ENCODE data around the gene ZNF385D. TPM values are rescaled to one million over a fixed set of nuclear protein-coding genes. Genes with fewer than 3 reads are reported as not detected.

ZNF385D gene
- total RNA-seq, 2 donors from 2014 or later: not detected

DNA sequence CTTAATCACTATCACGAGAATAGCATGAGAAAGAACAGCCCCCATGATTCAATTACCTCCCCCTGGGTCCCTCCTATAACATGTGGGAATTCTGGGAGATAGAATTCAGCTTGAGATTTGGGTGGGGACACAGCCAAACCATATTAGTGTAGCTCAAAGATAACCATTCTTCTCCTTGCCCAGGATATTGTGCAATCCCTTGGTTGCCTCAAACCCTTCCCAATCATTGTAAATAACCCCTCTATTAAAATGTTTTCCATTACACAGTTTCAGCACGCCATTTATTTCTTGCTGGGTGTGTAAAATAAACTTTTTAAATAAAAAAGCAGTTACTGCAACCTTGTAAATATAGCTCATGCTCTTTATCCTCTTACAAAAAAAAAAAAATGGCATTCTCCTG is 47.7 kb downstream of the ZNF385D start:
- DNase-seq (no peak), ATAC-seq (replicated peaks in 1 of 2) (no peak)
- H3K27me3 Mint-ChIP-seq (ENCODE audit: low read depth): no peaks in the 10 kb centered on the region
- H3K9me3 Mint-ChIP-seq: peaks cover 5 to 11% of the 10 kb centered on the region in 2 donors
- no peak overlapping the region for H3K4me3 Mint-ChIP-seq
- no peaks in the 10 kb centered on the region for H3K36me3 Mint-ChIP-seq (ENCODE audit: insufficient read depth in 2 of 2)
- H3K4me1 Mint-ChIP-seq (ENCODE audit: low read depth): no peaks in the 10 kb centered on the region
- no peak overlapping the region for H3K27ac Mint-ChIP-seq

DNA sequence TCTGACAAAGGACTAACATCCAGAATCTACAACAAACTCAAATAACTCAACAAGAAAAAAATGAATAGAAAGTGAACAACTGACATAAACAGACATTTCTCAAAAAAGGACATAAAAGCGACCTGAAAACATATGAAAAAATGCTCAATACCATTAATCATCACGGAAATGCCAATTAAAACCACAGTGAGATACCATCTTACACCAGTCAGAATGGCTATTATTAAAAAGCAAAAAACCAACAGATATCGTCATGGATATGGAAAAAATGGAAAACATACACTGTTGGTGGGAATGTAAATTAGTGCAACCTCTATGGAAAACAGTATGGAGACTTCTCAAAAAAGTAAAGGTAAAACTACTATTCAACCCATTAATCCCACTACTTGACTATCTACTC is 53.3 kb downstream of the ZNF385D start:
- Mint-ChIP-seq H3K27me3 (ENCODE audit: low read depth) (no peaks in the 10 kb centered on the region), H3K27ac (no peak overlapping the region), H3K4me3 (no peak overlapping the region), H3K36me3 (ENCODE audit: insufficient read depth in 2 of 2) (no peaks in the 10 kb centered on the region), H3K4me1 (ENCODE audit: low read depth) (no peaks in the 10 kb centered on the region), H3K9me3 (peaks cover 4 to 5% of the 10 kb centered on the region in 2 donors)
- DNase-seq (no peak), ATAC-seq (replicated peaks in 1 of 2) (no peak)

DNA sequence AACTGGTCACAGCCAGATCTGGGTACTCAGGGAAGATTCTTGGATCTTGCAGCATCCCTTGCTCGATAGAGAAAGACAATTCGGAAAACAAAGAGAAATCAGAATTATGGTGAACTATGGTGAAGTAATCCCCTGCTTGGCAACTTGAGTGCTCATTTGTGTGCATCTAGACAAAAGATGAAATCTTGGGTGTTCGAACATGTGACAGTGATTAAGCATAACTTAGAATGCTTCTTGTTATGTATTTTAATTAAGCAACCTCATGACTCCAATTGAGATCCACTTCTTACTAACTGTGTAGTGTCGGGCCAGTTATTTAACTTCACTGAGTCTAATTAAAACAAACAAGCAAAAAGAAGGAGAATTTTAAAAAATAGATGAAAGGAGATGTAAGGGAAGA is 56.5 kb downstream of the ZNF385D start:
- H3K9me3 Mint-ChIP-seq: peaks cover 9 to 16% of the 10 kb centered on the region in 2 donors

DNA sequence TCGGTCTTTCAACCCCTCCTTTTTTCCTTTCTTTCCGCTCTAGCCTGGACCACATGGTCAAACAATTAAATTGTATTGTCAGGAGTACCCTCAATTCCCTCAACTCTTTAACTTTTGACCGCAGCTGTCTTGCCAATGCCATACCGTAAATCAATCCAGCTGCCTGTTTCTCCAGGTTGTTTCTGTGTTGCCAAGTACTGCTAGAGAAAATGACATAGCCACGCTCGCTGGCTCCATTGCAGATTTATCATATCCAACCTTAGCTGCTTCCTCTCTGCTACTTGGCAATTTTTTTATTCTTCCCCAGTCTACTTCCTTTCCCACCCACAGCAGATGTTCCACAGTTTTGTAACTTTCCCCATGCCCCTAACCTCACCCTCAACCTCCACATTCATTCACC is 60.0 kb downstream of the ZNF385D start:
- no peak overlapping the region for H3K4me3 Mint-ChIP-seq

More for the DNA sequence above, 56.5 kb downstream of the ZNF385D start:
- ATAC-seq (replicated peaks in 1 of 2) (no peak), DNase-seq (no peak)
- H3K36me3 Mint-ChIP-seq (ENCODE audit: insufficient read depth in 2 of 2): peaks cover 0 to 2% of the 10 kb centered on the region in 2 donors
- no peaks in the 10 kb centered on the region for H3K4me1 Mint-ChIP-seq (ENCODE audit: low read depth)
- H3K4me3 Mint-ChIP-seq: no peak overlapping the region
- no peak overlapping the region for H3K27ac Mint-ChIP-seq
- no peaks in the 10 kb centered on the region for H3K27me3 Mint-ChIP-seq (ENCODE audit: low read depth)

DNA sequence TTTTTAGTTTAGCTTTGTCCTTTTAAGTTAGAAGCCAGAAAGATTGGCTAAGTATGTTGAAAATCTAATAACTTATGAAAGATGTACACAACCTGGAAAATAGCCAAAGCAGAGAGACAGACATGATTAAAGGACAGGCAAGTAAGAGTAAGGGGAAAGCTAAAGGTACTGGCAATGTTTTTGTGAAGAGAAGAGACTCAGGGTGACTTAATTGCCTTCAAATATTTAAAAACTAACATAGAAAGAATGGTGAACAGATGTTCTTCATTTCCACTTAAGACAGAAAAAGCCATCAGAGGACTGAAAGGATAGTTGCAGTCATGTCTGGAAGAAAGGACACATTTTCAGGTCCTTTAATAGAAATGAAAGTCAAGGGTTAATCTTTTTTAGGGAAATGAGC is 68.8 kb downstream of the ZNF385D start:
- Mint-ChIP-seq H3K27ac (no peak overlapping the region), H3K4me1 (ENCODE audit: low read depth) (no peaks in the 10 kb centered on the region), H3K4me3 (no peak overlapping the region), H3K27me3 (ENCODE audit: low read depth) (no peaks in the 10 kb centered on the region), H3K9me3 (peaks cover 4 to 5% of the 10 kb centered on the region in 2 donors), H3K36me3 (ENCODE audit: insufficient read depth in 2 of 2) (no peaks in the 10 kb centered on the region)
- ATAC-seq (replicated peaks in 1 of 2) (no peak), DNase-seq (no peak)

More for the DNA sequence above, 60.0 kb downstream of the ZNF385D start:
- Mint-ChIP-seq H3K36me3 (ENCODE audit: insufficient read depth in 2 of 2) (peaks cover 0 to 2% of the 10 kb centered on the region in 2 donors), H3K27ac (no peak overlapping the region), H3K9me3 (peaks cover 9 to 16% of the 10 kb centered on the region in 2 donors), H3K27me3 (ENCODE audit: low read depth) (no peaks in the 10 kb centered on the region), H3K4me1 (ENCODE audit: low read depth) (no peaks in the 10 kb centered on the region)
- ATAC-seq (replicated peaks in 1 of 2): no peak
- no peak for DNase-seq

DNA sequence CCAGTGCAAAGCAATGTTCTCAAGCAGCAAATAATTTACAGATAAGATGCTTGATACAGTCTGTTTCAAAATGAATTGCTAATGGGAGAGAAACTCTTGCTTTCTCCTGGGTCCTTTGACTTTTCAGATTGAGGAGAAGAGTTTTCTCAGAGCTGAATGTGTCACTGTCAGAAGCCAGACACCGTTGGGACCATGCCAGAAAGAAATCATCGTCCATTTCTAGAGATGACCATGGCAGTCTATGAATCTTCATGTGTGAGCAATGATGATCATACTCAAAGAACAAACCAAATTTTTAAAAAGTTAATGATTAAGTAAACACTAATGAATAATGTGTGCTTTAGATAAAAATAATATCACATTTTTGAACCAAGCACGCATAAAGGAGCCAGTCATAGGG is 77.6 kb downstream of the ZNF385D start:
- peaks cover 2% of the 10 kb centered on the region in 2 donors for H3K9me3 Mint-ChIP-seq
- H3K4me3 Mint-ChIP-seq: no peak overlapping the region
- no peaks in the 10 kb centered on the region for H3K4me1 Mint-ChIP-seq (ENCODE audit: low read depth)
- DNase-seq (no peak), ATAC-seq (replicated peaks in 1 of 2) (no peak)
- H3K27ac Mint-ChIP-seq: no peak overlapping the region
- H3K36me3 Mint-ChIP-seq (ENCODE audit: insufficient read depth in 2 of 2): no peaks in the 10 kb centered on the region
- no peaks in the 10 kb centered on the region for H3K27me3 Mint-ChIP-seq (ENCODE audit: low read depth)

DNA sequence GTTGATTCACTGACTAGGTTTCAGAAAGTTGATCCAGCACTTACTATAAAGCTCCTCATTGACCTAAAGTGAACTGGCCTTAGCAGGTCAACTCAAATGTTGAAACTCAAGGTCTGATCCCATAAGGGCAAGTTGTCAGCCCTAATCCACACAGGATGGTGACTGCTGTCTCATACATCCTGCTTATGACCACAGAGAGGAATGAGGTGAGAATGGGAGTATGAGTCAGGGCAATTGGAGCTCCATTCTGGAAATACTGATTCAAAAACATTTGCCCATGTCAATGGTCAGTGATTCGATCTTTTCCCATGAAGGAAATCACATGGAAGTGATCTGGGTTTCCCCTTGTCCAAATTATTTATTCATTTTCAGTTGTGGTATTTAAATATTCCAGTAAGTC is 78.7 kb downstream of the ZNF385D start:
- ATAC-seq (replicated peaks in 1 of 2) (no peak), DNase-seq (no peak)
- Mint-ChIP-seq H3K4me1 (ENCODE audit: low read depth) (no peaks in the 10 kb centered on the region), H3K36me3 (ENCODE audit: insufficient read depth in 2 of 2) (no peaks in the 10 kb centered on the region), H3K4me3 (no peak overlapping the region), H3K9me3 (peaks cover 2% of the 10 kb centered on the region in 2 donors), H3K27ac (no peak overlapping the region), H3K27me3 (ENCODE audit: low read depth) (no peaks in the 10 kb centered on the region)

DNA sequence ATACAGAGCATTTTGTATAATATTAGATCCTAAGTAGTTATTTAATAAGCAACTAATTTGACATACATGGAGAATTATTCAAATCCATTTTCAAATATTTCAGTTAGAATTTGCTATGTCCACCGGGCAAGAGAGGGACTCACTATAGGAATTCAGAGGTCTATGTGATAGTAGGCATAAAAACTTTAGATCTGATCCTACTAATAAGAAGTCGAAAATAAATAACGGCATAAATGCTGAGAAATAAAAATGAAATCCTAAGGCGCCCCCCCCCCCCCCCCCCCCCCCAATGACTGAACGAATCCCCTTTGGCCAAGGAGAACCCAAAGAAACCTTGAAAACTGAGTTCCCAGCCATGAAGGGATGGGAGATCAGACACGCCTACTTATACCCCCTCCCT is 80.6 kb downstream of the ZNF385D start:
- no peak for DNase-seq
- ATAC-seq (replicated peaks in 1 of 2): no peak
- H3K4me1 Mint-ChIP-seq (ENCODE audit: low read depth): no peaks in the 10 kb centered on the region
- H3K4me3 Mint-ChIP-seq: no peak overlapping the region
- no peaks in the 10 kb centered on the region for H3K27me3 Mint-ChIP-seq (ENCODE audit: low read depth)
- H3K9me3 Mint-ChIP-seq: peaks cover 2% of the 10 kb centered on the region in 2 donors
- H3K36me3 Mint-ChIP-seq (ENCODE audit: insufficient read depth in 2 of 2): no peaks in the 10 kb centered on the region
- H3K27ac Mint-ChIP-seq: no peak overlapping the region

DNA sequence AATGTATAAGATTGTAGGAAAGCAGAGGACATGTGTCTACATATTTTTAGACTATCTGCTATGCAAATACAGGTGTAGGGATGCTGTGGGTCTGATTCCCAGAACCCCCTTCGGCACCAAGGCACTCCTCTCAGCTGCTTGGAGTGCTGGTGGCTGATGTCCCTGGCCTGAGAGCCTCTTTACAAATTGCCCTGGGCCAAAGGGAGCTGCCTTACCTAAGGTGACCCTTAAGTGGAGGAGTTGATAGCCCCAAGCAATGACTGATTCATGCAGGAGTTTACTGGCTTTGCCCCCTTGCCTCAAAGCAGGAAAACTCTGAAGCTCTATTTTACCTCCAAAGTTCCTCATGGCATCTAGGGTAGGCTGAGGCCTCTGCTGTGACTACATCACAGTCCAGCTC is 83.0 kb downstream of the ZNF385D start:
- H3K27me3 Mint-ChIP-seq (ENCODE audit: low read depth): no peaks in the 10 kb centered on the region
- no peak overlapping the region for H3K27ac Mint-ChIP-seq
- peaks cover 1 to 2% of the 10 kb centered on the region in 2 donors for H3K9me3 Mint-ChIP-seq
- H3K4me1 Mint-ChIP-seq (ENCODE audit: low read depth): no peaks in the 10 kb centered on the region
- H3K36me3 Mint-ChIP-seq (ENCODE audit: insufficient read depth in 2 of 2): no peaks in the 10 kb centered on the region
- no peak for ATAC-seq (replicated peaks in 1 of 2)
- no peak for DNase-seq
- no peak overlapping the region for H3K4me3 Mint-ChIP-seq

DNA sequence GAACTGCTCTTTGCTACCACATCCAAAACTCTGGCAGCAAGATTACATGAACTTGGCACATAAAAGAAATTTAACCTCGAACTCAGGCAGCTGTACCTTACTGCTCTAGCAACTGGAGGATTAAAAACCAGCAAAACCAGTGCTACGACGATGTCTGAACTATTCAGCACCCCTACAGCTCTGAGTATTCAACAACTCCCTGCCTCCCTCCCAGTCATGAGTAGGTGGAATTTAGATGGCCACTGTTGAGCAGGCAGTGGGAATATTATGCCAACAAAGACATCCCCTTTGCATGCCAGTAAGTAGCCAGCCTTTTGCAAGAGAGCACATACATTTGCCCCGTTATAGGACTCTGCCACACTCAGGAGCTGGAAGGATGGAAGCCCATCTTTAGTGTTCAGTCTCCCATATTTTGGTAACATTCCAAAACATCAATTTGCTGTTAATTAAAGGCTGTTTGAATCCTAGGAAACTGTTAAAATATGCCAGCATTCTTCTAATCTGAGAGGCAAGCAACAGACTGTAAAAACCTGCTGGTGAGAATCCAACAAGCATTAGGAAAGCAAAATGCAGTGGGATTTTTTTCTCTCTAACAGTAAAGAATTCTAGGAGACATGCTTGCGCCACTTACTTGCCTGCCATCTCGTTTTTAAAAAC is 85.4 kb downstream of the ZNF385D start:
- no peaks in the 10 kb centered on the region for H3K27me3 Mint-ChIP-seq (ENCODE audit: low read depth)
- H3K4me3 Mint-ChIP-seq: no peak overlapping the region
- H3K27ac Mint-ChIP-seq: no peak overlapping the region
- H3K9me3 Mint-ChIP-seq: peaks cover 0 to 5% of the 10 kb centered on the region in 2 donors
- ATAC-seq (replicated peaks in 1 of 2) (no peak), DNase-seq (no peak)
- no peaks in the 10 kb centered on the region for H3K36me3 Mint-ChIP-seq (ENCODE audit: insufficient read depth in 2 of 2)
- no peaks in the 10 kb centered on the region for H3K4me1 Mint-ChIP-seq (ENCODE audit: low read depth)

DNA sequence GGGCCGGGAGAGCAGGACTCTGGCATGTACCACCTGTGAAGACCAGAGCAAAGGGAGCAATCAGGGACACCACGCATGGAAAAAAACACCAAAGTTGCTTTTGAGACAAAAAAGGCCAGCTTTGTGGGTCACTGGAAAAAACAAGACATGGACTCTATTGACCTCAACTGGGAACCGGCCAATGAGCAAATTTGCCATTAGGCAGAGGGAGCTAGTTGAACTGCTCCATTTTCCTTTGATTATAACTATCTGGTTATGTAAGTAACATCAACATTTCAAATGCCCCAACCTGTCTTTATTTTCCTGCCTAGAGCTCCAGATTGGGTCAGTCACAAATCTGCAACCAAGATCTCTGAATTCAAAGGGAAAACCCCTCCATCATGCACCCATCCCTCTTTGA is 86.0 kb downstream of the ZNF385D start:
- DNase-seq (no peak), ATAC-seq (replicated peaks in 1 of 2) (no peak)
- H3K4me1 Mint-ChIP-seq (ENCODE audit: low read depth): no peaks in the 10 kb centered on the region
- no peaks in the 10 kb centered on the region for H3K27me3 Mint-ChIP-seq (ENCODE audit: low read depth)
- no peak overlapping the region for H3K4me3 Mint-ChIP-seq
- peaks cover 0 to 5% of the 10 kb centered on the region in 2 donors for H3K9me3 Mint-ChIP-seq
- H3K36me3 Mint-ChIP-seq (ENCODE audit: insufficient read depth in 2 of 2): peaks cover 0 to 2% of the 10 kb centered on the region in 2 donors
- H3K27ac Mint-ChIP-seq: no peak overlapping the region

DNA sequence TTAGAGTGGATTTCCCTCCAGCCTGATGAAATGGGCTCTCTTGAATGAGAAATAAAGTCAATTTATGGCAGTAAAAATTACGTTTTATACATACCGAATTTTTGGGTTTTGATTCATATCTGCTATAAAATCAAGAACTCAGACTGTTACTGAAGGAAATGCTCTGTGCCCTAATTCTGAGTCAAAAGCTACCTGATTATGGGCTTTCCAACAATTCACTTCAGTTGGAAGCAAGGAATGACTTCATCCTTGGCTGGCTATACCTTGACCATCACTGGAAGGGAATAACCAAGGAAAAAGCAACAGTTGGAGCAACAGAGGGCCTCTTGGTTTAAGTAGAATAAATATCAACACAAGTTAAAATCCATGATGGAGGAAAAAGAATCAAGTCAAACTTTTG is 88.6 kb downstream of the ZNF385D start:
- Mint-ChIP-seq H3K36me3 (ENCODE audit: insufficient read depth in 2 of 2) (peaks cover 0 to 2% of the 10 kb centered on the region in 2 donors), H3K4me3 (no peak overlapping the region), H3K27ac (no peak overlapping the region), H3K4me1 (ENCODE audit: low read depth) (no peaks in the 10 kb centered on the region), H3K9me3 (peaks cover 0 to 9% of the 10 kb centered on the region in 2 donors), H3K27me3 (ENCODE audit: low read depth) (no peaks in the 10 kb centered on the region)
- ATAC-seq (replicated peaks in 1 of 2) (no peak), DNase-seq (no peak)

DNA sequence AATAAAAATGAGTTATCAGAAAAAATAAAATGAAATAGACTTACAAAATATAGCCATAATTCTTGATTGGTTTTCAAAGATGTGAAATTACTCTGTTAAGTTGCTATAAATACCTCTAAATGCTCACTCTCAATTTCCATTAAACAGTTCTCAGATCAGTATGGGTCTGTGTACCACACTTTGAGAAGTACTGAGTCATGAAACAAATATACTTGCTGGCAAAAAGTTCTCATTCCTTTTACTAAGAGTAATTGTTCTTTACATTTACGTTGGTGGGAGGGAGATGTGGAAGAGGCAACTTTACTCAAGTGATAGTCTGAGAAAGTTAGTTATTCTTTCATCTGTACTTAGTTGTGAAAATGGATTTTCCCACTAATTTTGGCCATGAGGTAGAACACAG is 96.3 kb downstream of the ZNF385D start:
- H3K4me1 Mint-ChIP-seq (ENCODE audit: low read depth): no peaks in the 10 kb centered on the region
- H3K27me3 Mint-ChIP-seq (ENCODE audit: low read depth): no peaks in the 10 kb centered on the region
- DNase-seq (no peak), ATAC-seq (replicated peaks in 1 of 2) (no peak)
- no peaks in the 10 kb centered on the region for H3K36me3 Mint-ChIP-seq (ENCODE audit: insufficient read depth in 2 of 2)
- no peak overlapping the region for H3K27ac Mint-ChIP-seq
- no peak overlapping the region for H3K4me3 Mint-ChIP-seq
- H3K9me3 Mint-ChIP-seq: peaks cover 0 to 5% of the 10 kb centered on the region in 2 donors

DNA sequence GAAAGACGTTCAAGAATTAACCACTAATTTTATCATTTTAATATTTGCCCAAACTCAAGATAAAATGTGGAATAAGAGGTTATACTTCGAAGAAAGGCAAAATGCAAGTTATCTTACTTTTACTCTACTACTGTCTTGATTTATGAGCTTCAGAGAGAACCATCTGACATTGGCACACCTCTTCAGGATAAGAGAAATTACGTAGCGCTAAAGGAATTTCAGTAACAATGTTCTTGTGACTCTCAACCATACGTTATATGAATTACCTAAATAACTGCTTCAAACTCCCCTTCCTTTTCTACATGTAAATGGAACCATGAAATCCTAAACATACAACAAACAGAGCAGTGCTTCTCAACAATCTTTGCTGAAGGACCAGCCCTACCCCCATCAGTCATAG is 96.8 kb downstream of the ZNF385D start:
- Mint-ChIP-seq H3K27me3 (ENCODE audit: low read depth) (no peaks in the 10 kb centered on the region), H3K27ac (no peak overlapping the region), H3K4me3 (no peak overlapping the region), H3K9me3 (peaks cover 0 to 5% of the 10 kb centered on the region in 2 donors), H3K36me3 (ENCODE audit: insufficient read depth in 2 of 2) (no peaks in the 10 kb centered on the region), H3K4me1 (ENCODE audit: low read depth) (no peaks in the 10 kb centered on the region)
- DNase-seq (no peak), ATAC-seq (replicated peaks in 1 of 2) (no peak)
